IPS-18a (cell line): ENCODE measurements around the gene ZNF669.

Experiments
- H3K27ac ChIP-seq: one replicate; pipeline ENCODE4 v1.5.1; 2013; ENCODE audit warnings: low read length
- H3K27me3 ChIP-seq: one replicate; pipeline ENCODE4 v1.6.1; 2013; ENCODE audit warnings: mild to moderate bottlenecking, low read length; ENCODE audit not compliant: control insufficient read depth, insufficient read depth
- H3K36me3 ChIP-seq: one replicate; pipeline ENCODE4 v1.6.1; 2013; ENCODE audit warnings: low read depth, low read length; ENCODE audit not compliant: control insufficient read depth
- H3K4me1 ChIP-seq: one replicate; pipeline ENCODE4 v1.6.1; 2013; ENCODE audit warnings: low read depth, low read length; ENCODE audit not compliant: control insufficient read depth
- H3K4me3 ChIP-seq: one replicate; pipeline ENCODE4 v1.5.1; 2013; ENCODE audit warnings: low read length
- H3K9ac ChIP-seq: one replicate; pipeline ENCODE4 v1.6.1; 2013; ENCODE audit warnings: mild to moderate bottlenecking, low read length, moderate library complexity
- H3K9me3 ChIP-seq: one replicate; pipeline ENCODE4 v1.6.1; 2013; ENCODE audit warnings: low read depth, low read length; ENCODE audit not compliant: control insufficient read depth

ZNF669 gene

DNA sequence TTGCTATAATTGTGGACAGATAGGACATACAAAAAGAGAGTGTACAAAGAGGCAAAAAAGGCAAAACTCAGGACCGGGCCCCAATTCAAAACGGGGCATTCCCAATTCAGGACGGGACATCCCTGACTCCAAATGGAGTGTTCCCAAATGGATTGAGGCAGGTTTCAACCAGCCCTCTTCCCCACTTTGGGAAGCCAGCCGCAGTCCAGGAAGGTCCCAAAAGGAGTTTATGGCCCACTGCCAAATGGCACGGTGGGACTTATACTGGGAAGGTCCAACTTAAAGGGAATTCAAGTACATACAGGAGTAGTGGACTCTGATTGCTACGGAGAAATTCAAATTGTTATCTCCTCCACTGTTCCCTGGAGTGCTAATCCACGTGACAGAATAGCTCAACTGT, 3.5 kb upstream of the ZNF669 start:
- no peak overlapping the region for H3K4me3 ChIP-seq
- no peak overlapping the region for H3K27ac ChIP-seq
- H3K9me3 ChIP-seq, result no peaks in the 10 kb centered on the region
- H3K36me3 ChIP-seq, result no peaks in the 10 kb centered on the region
- H3K27me3 ChIP-seq, result peaks cover 36% of the 10 kb centered on the region
- peaks cover 23% of the 10 kb centered on the region for H3K4me1 ChIP-seq
- no peak overlapping the region for H3K9ac ChIP-seq

DNA sequence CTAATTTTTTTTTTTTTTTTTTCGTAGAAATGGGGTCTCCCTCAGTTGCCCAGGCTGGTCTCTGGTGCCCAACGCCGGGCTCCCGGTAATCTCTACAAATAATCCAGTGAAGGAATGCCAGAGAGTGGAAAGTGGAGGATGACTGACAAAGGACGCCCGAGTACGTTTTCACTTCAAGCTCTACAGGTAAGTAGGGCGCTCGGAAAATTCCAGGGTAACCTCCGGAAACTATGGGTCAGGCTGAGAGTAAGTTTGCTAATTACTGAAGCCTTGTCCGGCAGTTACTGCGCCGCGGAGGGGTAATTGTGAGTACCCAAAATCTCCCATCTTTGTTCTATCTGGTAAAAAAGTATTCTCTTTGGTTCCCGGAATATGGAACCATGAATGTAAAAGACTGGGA, 1.8 kb upstream of the ZNF669 start:
- H3K27me3 ChIP-seq, result peaks cover 23% of the 10 kb centered on the region
- no peak overlapping the region for H3K9ac ChIP-seq
- no peak overlapping the region for H3K27ac ChIP-seq
- H3K4me1 ChIP-seq, result peaks cover 23% of the 10 kb centered on the region
- H3K36me3 ChIP-seq, result peaks cover 11% of the 10 kb centered on the region
- peak overlapping the region; percentile 8 for H3K4me3 ChIP-seq
- H3K9me3 ChIP-seq, result peaks cover 2% of the 10 kb centered on the region

DNA sequence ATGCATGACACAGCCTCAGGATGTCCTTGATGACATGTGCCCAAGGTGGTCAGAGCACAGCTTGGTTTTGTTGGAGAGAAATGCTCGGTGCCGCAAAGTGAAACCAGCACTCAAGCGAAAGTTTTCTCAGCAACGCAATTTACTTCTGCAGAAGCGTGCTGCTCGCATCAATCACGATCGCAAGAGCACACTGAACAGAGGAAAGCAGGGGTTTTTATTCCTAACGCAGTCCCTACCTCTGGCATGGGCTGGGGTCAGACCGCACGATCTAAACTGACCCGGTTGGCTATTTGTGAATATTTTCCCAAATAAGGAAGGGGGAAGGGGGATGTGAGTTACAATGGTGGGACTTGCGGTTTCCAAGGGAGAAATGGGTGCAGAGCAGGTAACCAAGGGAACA, 809 bp upstream of the ZNF669 start:
- Histone ChIP-seq H3K9me3 (peaks cover 4% of the 10 kb centered on the region), H3K4me3 (peak overlapping the region; percentile 8), H3K9ac (peak overlapping the region; percentile 45), H3K27ac (no peak overlapping the region), H3K36me3 (peaks cover 20% of the 10 kb centered on the region), H3K27me3 (peaks cover 13% of the 10 kb centered on the region), H3K4me1 (peaks cover 23% of the 10 kb centered on the region)

DNA sequence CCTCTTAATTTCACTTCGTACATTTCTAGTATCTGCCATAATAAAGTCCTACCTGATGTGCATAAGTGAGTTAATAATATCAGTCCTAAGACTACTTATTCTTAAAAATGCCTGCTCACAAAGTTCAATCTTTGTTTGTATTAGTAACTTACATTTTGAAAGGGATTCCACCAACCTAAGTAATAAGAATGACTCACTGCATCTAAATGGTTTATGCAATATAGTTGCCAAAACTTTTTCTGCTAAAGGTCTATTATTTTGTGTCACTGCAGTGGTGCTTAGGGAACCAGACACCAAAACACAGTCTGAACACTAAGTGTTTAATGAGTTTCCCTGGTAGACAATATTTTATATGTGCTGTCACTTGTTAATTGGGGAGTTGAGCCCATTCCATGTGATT, 1.8 kb downstream of the ZNF669 start:
- Histone ChIP-seq H3K9ac (no peak overlapping the region), H3K27ac (no peak overlapping the region), H3K4me1 (peaks cover 23% of the 10 kb centered on the region), H3K4me3 (no peak overlapping the region), H3K36me3 (peaks cover 36% of the 10 kb centered on the region), H3K27me3 (no peaks in the 10 kb centered on the region), H3K9me3 (peaks cover 4% of the 10 kb centered on the region)

DNA sequence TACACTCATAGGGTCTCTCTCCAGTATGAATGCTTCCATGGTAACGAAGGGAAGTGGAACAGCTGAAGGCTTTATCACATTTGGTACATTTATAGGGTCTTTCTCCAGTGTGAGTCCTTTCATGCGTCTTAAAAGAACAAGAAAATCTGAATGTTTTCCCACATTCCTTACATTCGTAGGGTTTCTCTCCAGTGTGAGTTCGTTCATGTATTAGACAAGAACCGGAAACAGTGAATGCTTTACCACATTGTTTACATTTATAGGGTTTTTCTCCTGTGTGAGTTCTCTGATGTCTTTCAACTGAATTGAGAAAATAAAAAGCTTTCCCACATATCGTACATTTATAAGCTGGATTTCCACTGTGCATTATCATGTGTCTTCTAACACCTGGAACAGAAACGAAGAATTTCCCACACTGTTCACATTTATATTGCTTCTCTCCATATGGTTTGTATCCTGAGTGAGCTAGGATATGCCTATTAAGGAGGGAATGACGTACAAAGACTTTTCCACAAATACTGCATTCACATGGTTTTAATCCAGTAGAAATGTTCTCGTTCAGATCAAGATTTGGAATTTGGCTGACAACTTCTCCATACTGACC, 3.4 kb downstream of the ZNF669 start:
- Histone ChIP-seq H3K9me3 (peaks cover 4% of the 10 kb centered on the region), H3K9ac (no peak overlapping the region), H3K36me3 (peaks cover 38% of the 10 kb centered on the region), H3K27me3 (no peaks in the 10 kb centered on the region), H3K4me1 (peaks cover 15% of the 10 kb centered on the region), H3K27ac (no peak overlapping the region), H3K4me3 (no peak overlapping the region)

DNA sequence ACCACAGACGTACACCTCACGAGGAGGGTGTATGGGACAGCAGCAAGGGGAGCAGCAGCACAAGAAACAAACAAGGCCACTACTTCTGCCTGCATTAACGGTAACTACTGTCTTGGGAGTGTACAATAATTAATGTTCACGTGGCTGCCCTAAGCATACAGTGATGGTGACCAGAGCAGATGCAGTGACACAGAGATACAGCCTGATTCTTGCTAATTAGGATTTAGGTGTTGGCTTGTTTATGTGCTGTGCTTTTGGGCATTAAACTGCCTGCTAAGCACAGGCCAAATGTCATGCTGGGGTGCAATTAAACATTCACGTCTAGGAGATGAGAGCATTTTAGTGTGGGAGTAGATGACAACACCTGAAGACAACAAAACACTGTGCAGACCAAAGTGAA, 7.2 kb downstream of the ZNF669 start:
- no peak overlapping the region for H3K4me3 ChIP-seq
- no peaks in the 10 kb centered on the region for H3K27me3 ChIP-seq
- peaks cover 38% of the 10 kb centered on the region for H3K36me3 ChIP-seq
- no peak overlapping the region for H3K27ac ChIP-seq
- no peak overlapping the region for H3K9ac ChIP-seq
- H3K9me3 ChIP-seq, result peaks cover 4% of the 10 kb centered on the region
- H3K4me1 ChIP-seq, result no peaks in the 10 kb centered on the region

DNA sequence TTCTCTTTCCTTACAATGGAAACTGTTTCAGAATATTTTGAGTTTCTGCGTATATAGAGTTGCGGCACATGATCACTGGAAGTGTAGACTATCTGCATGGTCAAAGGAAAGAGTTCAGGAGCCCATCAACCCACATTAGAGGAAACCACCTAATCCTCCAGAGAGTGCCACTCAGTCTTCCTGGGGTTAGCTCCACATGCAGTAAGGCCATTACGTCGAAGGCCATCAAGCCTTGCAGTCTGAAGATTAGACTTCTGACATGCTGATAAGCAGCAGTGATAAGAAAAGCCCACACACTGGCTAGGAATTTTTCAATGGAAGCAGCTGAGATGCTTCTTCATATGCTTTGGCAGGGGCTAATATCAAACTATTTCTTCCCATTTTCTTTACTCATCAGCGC, 7.6 kb downstream of the ZNF669 start:
- Histone ChIP-seq H3K9me3 (peaks cover 4% of the 10 kb centered on the region), H3K4me3 (no peak overlapping the region)

DNA sequence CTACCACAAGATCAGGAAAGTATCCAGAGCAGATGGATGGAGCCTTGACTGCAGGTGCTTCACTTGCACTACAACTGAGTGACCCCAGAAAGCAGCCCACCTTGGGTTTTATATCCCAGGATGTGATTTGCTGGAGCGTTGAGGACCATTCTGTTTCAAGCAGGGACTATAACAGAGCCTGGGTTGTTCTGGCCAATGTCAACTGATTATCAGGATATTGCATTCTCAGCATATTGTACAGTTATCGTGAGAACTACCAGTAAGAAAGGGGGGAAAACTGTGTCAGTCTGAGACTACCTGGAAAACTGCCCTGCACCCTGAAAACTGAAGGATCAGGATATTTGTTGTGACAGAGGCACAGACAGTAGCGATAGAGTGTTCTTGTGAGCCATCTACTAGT, 8.0 kb downstream of the ZNF669 start:
- no peaks in the 10 kb centered on the region for H3K4me1 ChIP-seq
- no peak overlapping the region for H3K27ac ChIP-seq

More for the DNA sequence above, 7.6 kb downstream of the ZNF669 start:
- peaks cover 34% of the 10 kb centered on the region for H3K36me3 ChIP-seq
- H3K9ac ChIP-seq, result no peak overlapping the region
- H3K4me1 ChIP-seq, result no peaks in the 10 kb centered on the region
- H3K27me3 ChIP-seq, result no peaks in the 10 kb centered on the region
- no peak overlapping the region for H3K27ac ChIP-seq

DNA sequence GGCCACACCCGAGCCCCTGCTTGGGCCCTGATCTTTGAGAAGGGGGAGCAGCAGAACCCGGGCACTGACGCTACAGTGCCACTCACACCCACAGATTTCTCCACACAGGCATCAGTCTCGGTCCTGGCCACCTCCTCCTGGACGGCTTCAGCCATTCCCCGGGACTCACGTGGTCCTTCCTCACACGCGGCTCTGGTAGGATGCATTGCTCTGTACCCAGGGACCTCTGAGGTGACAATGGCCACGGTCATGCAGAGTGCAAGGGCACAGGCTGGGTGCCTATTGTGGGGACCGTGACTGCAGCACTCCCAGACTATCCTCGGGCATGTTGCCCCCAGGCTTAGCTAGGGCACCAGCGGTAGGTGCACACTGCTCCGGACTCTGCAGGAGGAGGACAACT, 13.7 kb downstream of the ZNF669 start:
- Histone ChIP-seq H3K4me3 (no peak overlapping the region), H3K9ac (no peak overlapping the region), H3K4me1 (no peaks in the 10 kb centered on the region), H3K27ac (no peak overlapping the region), H3K9me3 (no peaks in the 10 kb centered on the region), H3K27me3 (no peaks in the 10 kb centered on the region), H3K36me3 (no peaks in the 10 kb centered on the region)

More for the DNA sequence above, 8.0 kb downstream of the ZNF669 start:
- H3K9ac ChIP-seq, result no peak overlapping the region
- peaks cover 29% of the 10 kb centered on the region for H3K36me3 ChIP-seq
- H3K4me3 ChIP-seq, result no peak overlapping the region
- H3K27me3 ChIP-seq, result no peaks in the 10 kb centered on the region
- peaks cover 3% of the 10 kb centered on the region for H3K9me3 ChIP-seq

DNA sequence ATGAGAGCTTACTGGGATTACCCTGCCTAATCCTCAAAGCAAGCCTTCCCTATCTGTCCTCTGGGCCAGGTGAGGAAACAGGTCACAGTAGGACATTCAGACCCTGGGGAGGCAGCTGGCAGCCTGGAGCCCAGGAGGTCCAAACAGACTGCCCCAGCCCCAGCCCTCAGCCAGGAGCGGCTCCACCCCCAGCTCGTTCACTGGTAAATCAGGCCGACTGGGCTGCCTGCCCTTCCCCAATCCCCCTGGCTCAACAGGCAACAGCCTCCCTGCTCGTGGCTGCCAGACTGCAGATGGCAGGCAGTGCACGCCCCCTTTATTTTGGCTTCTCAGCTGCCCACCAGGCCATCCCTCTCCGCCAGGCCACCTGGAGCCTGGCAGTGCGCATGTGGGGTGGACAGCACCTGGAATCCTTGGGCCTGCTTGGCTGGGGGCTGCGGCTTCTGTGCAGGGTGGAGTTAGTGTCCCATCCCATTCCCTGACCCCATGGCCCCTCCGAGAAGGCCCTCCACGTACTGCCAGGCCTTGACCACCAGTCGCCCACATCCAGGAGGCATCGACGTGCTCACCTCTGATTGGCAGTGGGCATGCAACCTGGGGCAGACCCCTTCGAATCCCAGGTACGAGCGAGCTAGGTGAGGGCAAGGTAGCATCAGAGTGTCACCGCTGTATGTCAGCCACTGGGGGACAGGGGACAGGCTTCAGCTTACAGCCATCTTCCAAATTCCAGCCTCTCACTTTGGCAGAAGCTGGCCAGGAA, 14.4 kb downstream of the ZNF669 start:
- Histone ChIP-seq H3K4me3 (no peak overlapping the region), H3K4me1 (no peaks in the 10 kb centered on the region), H3K36me3 (no peaks in the 10 kb centered on the region), H3K9ac (no peak overlapping the region), H3K9me3 (no peaks in the 10 kb centered on the region), H3K27me3 (no peaks in the 10 kb centered on the region), H3K27ac (no peak overlapping the region)

DNA sequence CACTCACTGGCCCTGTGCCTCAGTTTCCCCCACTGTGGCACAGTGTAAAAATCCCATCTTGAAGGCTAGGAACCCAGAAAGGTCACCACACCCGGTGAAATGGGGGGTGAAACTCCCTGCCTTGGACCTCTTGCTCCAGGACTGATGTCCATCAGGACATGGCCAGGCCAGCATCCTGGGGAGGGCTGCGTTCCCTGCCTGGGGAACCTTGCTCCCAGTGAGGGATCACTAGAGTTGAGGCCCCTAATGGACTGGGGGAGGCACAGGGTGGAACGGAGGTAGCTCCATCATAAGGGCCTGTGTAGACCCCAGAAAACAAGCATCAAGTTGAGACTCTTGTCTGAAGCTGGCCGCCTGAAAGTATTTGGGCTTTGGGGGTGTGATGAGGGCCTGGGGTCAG, 15.2 kb downstream of the ZNF669 start:
- Histone ChIP-seq H3K27me3 (no peaks in the 10 kb centered on the region), H3K36me3 (no peaks in the 10 kb centered on the region), H3K4me3 (no peak overlapping the region), H3K9me3 (no peaks in the 10 kb centered on the region), H3K4me1 (no peaks in the 10 kb centered on the region), H3K9ac (no peak overlapping the region), H3K27ac (no peak overlapping the region)

DNA sequence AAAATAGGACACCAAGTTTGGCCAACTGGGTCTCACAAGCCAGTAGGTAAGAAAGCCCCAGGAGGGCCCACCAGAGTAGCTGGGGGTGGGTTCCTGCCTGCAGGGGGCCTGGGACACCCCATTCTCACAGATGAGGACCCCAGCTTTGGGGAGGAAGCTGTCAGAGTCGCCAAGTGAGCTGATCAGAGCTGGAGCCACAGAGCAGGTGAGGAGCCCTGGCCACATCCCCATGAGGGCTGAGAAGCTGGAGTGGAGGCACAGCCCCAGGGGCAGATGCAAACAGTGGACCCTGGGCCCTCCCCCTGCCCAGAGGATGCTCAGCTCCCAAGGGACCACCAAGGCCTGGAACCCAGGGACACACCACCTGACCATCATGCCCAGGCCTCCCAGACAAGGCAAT, 16.9 kb downstream of the ZNF669 start:
- Histone ChIP-seq H3K27me3 (no peaks in the 10 kb centered on the region), H3K36me3 (no peaks in the 10 kb centered on the region), H3K4me3 (no peak overlapping the region), H3K4me1 (no peaks in the 10 kb centered on the region), H3K9ac (no peak overlapping the region), H3K9me3 (no peaks in the 10 kb centered on the region), H3K27ac (no peak overlapping the region)
